Left hindlimb (tissue), 1 donor: ENCODE results near the gene TUSC2.
A peak's percentile ranks its signal among the peaks of the same experiment; 100 is the strongest.
"Not testable (repeated sequence)": the region's sequence is repeated elsewhere in the genome, so short reads cannot be mapped to it uniquely, and the experiment has no call there.

ENCODE experiments used
- DNase-seq: peaks from one replicate; pipeline ENCODE4 v3.0.0-alpha.2; 2018

The TUSC2 gene

GRCh38 chr3:50293079-50293801 is 34.8 kb downstream of the TUSC2 start:
- peak; percentile 33 for DNase-seq

DNA sequence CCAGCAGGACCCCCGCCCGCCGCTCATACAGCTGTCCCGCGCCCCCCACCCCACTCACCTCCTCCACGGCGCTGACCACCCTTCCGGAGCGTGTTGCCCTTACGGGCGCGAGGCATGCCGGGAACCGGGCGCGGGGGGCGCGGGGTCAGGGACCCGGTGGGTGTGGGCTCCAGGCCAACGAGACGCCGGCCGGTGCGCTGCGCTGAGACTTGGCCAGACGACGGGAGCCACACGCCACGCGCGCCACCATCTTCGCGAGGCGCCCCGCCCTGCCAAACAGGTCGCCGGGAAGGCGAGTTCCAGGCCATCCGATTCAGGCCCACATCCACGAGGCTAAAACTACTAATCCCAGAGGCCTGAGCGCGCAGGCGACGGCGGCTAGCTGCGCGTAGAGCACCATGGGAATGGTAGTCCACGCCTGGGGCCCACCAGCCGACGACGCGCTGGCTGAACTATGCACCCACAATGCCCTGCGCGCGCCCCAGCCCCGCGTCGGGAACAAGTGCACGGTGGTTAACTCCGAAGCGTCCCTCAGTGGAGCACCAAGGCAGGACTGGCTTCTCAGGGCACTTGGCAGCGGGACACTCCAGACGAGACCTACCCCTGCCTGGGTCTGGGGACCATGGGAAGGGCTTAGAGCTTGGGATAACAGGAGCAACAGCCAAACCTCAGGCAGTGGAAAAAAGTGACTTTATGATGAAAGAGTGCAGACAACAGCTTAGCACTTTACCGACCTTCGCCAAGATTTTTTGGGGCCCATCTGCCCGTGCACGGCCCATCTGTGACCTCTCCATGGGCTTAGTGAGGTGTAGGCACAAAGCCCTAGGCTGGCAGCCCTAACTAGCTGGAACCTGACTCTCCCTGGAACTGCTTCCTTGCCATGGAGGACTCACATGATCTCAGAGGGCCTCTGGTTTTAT is 35.6 kb downstream of the TUSC2 start, which contains the start of gene IFRD2:
Gene IFRD2 (minus strand): TSS at position 271 of the 920 bp plus-strand sequence. CDS start 155 bp downstream, at position 116.
- DNase-seq = peak; percentile 98

DNA sequence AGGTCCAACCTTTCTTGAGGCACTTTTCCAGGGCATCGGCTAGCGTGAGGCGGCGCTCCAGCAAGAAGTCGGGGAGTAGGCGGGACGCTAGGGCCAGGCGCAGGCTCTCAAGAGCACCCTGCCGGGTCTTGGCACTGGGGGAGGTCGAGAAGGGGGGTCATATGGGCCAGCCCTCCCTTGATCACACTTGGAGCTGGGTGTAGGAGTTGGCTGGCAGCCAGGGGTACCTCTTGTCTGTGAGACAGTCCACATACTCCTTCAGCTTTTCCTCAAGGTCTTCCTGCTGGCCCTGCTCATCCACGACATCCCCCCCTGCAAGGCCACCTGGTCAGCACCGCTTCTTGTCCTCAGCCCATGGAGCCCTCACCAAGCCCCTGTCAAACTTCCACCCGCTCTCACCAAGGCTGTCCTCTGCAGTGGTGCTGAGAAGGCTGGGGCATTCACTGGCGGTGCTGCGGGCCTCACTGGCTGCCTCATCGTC is 37.8 kb downstream of the TUSC2 start:
- DNase-seq = peak; percentile 35

DNA sequence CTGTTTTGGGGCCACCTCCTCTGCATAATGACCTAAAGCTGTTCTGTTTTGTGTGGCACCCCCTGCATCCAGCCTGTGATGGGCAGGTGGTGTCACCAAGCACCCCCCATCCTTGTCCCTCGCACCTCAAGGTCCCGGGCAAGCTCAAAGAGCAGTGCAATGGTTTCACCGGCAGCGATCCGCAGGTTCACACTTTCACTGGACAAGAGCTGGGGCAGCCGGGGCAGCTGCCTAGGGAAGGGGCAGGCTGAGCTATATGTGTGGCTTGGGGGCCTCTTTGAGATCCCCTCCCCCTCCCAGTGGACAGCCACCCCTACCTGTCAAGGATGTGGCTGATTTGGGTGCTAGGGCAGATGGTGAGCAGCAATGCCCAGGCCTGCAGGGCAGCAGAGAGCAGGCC is 38.9 kb downstream of the TUSC2 start:
- DNase-seq = peak; percentile 31

DNA sequence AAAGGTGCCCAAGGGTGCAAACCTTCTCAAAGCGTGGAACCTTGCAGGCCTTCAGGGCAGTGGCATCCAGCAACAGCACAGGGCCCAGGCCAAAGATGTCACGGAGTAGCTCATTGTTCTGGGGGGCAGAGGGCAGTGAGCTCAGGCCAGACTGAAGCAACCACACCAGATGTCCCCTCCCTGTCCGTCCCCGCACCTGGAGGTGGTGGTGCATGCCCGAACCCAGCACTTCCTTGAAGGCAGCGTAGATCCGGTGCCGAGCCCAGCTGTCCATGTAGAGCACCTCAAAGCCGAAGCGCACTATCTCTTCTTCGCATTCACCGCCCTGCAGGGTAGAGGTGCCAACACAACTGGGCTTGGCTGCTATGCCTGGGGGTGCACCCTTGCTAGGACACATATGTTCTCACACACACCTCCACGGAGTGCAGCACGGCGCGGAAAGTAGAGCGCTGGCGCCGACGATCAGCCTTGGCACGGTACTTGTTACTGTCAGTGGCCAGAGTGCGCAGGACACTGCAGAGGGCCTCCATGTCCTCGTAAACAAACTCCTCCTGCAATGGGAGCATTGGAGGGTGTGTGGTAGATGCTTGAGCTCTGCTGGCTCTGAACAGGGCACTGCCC is 39.5 kb downstream of the TUSC2 start:
- peak; percentile 25 for DNase-seq

- DNase-seq = no peak
Measured at GRCh38 chr3:50287262-50287661, 40.8 kb downstream of the TUSC2 start.

DNA sequence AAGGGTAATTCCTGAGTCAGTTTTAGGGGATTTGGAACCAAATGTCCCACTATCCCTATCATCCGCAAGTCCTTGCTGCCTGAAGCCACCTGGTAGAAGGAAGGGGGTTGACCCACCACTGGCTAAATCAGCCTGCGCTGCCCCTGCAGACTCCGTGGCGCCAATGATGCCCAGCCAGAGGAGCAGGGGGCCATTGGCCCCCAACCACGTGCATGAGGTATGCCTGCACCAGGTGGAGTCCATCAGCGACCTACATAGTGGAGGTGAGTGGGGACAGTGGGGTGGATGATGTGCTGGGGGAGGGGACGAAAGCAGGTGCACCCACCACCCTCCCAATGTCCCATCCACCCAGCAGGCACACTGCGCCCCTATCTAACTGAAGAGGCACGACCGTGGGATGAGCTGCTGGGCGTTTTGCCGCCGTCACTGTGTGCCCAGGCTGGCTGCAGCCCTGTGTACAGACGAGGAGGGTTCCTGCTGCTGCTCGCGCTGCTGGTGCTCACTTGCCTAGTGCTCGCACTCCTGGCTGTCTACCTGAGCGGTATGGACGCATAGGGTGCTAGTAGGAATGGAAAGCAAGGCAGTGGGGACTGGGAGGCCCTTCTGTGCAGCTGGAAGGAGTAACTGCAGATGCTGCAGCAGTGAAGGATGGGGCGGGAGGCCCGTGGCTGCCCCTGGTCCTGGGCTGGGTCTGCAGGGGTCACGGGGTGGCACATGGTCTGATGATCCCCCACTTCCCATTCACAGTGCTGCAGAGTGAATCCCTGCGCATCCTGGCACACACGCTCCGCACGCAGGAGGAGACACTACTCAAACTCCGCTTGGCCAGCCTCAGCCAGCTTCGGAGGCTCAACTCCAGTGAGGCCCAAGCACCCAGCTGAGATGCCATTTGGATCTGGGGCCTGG is 41.4 kb downstream of the TUSC2 start:
- peak; percentile 25 for DNase-seq

GRCh38 chr3:50284121-50284520 is 43.9 kb downstream of the TUSC2 start:
- not testable (repeated sequence) for DNase-seq

DNA sequence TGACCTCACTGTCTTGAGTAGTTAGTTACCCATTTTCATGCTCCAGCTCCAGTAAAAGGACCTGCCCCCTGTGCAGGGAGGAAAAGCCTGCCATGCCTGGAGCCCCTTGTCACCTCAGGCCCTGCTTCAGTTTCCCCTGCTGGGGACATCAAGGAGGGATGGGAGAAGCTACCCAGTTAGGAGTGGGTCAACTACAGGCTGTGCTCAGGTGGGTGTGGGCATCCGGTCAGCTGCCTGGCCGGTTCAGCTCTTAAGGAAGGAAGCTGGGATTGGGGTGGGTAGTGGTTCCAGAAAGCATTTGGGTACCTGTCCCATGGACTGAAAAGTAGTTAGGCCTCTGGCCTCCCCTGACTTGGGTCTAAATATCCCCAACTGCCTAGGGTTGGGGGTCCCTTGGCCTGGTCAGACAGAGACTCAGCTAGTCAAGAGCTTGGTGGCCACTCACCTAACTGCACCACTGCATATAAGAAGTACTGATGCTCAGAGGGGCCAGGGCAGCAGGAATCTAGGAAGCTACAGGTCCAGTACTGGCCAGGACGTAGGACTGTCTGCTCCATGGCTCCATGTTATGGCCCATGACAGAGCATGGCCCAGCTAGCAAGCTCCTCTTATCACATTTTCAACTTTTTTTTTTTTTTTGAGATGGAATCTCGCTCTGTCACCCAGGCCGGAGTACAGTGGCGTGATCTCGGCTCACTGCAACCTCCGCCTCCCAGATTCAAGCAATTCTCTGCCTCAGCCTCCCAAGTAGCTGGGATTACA is 48.6 kb downstream of the TUSC2 start:
- no peak for DNase-seq

GRCh38 chr3:50278880-50279224 is 49.2 kb downstream of the TUSC2 start, which contains the start of gene LSMEM2:
Gene LSMEM2, plus strand, starts transcription at chr3:50279087. Its CDS starts 27 bp downstream, at chr3:50279114.
- no peak for DNase-seq

- DNase-seq = no peak
Measured at GRCh38 chr3:50278123-50278879, 49.7 kb downstream of the TUSC2 start.

DNA sequence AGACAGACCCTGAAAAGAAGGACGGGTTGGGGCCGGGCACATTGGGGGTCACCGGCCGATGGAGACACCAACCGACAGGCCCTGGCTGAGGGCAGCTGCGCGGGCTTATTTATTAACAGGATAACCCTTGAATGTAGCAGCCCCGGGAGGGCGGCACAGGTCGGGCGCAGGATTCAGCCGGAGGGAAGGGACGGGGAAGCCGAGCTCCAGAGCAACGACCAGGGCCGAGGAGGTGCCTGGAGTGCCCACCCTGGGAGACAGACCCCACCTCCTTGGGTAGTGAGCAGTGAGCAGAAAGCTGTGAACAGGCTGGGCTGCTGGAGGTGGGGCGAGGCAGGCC is 51.3 kb downstream of the TUSC2 start:
- no peak for DNase-seq

DNA sequence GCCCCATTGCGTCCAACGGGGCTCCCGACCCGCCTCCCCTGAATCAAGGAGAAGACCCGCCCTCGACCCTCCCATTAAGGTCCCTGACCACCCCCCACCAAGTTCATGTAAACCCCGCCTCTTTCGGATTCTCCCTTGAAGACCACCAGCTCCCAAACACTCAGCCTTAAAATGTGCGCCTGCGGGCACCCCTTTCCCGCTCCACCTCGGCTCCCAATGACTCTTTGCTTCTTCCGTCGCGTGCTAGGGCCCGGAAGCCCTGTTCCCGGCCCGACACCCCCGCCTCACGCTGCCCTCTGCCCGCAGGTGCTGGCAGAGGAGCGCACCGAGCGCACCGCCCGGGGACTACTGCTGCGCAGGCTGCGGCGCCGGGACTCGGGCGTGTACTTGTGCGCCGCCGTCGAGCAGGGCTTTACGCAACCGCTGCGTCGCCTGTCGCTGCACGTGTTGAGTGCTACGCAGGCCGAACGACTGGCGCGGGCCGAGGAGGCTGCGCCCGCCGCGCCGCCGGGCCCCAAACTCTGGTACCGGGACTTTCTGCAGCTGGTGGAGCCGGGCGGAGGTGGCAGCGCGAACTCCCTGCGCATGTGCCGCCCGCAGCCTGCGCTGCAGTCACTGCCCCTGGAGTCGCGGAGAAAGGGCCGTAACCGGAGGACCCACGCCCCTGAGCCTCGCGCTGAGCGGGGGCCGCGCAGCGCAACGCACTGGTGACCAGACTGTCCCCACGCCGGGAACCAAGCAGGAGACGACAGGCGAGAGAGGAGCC is 51.8 kb downstream of the TUSC2 start:
- DNase-seq = no peak

GRCh38 chr3:50275141-50275995 is 52.7 kb downstream of the TUSC2 start:
- DNase-seq = no peak
